HG02642 (cell line): ENCODE results near the gene MPST.

Experiments used
- ATAC-seq: cut with Tn5 transposase; IDR thresholded peaks from one replicate; pipeline ENCODE4 v1.9.1; 2021; ENCODE audit warnings: mild to moderate bottlenecking; ENCODE audit not compliant: unreplicated experiment, poor library complexity

The MPST gene

DNA sequence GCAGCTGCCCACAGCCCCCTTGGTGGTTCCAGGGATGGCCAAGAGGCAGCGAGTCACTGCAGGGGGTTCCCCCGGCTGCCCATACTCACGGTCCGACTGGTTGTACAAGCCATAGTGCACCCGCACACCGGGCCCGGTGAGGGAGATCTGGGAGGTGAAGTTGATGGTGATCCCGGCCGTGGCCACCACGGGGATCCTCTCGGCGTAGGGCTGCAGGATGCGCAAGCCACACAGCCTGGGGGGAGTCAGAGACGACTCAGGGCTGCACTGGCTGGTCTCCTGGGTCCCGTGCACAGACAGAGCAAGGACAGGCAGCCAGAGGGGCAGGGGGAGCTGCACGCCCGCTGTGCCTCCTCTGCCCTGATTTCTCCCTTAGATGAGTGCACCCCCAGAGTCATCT lies 55.5 kb downstream of the MPST start:
- ATAC-seq = no peak

DNA sequence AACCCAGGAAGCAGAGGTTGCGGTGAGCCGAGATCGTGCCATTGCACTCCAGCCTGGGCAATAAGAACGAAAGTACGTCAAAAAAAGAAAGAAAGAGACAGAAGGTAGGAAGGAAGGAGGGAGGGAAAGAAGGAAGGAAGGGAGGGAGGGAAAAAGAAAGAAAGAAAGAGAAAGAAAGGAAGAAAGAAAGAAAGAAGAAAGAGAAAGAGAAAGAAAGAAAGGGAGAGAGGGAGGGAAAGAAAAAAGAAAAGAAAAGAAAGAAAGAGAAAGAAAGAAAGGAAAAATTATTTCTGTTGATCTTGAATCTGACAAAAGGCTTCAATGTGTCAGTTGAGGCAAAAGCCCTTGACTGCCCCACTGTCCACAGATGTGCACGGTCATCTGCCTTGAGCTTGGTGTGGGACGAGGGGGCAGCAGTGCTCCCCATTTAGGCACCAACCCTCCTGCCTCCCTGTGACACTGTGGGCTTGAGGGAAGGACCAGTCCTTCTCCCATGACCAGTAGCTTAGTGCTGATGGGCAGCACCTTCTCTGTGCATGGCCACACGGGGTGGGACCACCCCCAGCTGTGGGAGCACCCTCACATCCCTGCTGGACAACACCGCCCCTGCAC lies 56.4 kb downstream of the MPST start:
- no peak for ATAC-seq

DNA sequence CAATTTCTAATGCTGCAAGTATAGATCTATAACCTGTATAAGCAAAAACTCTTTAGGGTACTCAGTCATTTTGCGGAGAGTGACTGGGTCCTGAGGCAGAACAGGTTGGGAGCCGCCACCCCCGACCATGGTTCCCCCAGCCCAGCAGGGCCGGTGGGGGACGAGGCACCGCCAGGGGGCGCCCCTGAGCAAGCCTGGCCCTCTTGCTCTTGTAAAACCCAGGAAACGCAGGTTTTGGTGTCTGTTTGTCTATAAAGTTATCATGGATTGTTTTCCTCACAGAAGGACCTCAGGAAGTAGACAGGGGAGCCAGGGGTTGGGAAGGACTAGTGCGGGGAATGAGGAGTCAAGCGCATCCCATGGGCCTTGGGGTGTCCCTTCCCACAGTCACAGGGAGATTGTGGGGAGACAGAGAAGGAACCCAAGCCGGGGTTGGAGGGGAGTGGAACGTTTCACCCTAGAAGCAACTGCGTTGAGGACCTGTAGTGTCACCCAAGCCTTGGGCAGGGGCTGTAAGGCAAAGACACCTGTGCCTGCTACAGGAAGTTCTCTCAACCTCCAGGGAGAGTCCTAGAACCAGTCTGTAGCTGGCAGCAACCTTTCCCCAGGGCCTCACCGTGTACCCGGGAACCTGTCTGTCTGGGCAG lies 58.4 kb downstream of the MPST start:
- ATAC-seq = no peak

DNA sequence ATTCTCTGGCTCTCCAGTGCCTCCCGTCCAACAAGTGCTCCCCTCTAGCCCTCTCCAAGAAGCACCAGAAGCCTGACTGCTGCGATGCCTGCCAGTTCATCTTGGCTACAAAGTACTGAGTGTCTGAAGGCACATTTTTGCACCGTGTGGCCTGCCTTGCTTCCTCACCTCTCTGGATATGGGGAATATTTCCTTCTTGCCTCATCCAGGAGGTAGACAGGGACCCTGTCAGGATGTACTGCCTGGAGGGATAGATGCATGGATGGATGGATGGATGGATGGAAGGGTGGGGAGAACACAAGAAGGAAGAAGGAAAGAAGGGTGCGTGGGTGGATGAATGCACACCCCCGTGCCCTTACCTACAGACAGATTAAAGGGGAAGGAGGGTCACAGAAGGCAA lies 59.6 kb downstream of the MPST start:
- no peak for ATAC-seq
